Testis (tissue), 5 donors: Measurements from ENCODE around the gene SEC61A1. TPM values are rescaled to one million over a fixed set of nuclear protein-coding genes. Genes with fewer than 3 reads are reported as not detected.

Experiments used
- DNase-seq: peaks from one replicate; pipeline ENCODE4 v3.0.0-alpha.2; 2019
- H3K27ac ChIP-seq, 2 donors: fragments of 200-600 bp; sonication (generic); one replicate each; pipeline ENCODE4 v1.5.1; 2019
- H3K27me3 ChIP-seq: fragments of 200-600 bp; sonication (generic); one replicate; pipeline ENCODE4 v1.5.1; 2019
- H3K36me3 ChIP-seq: fragments of 200-600 bp; sonication (generic); one replicate; pipeline ENCODE4 v1.5.1; 2017; ENCODE audit warnings: low read depth; ENCODE audit errors: missing control alignments
- H3K4me1 ChIP-seq: fragments of 200-600 bp; sonication (generic); one replicate; pipeline ENCODE4 v1.5.1; 2019
- H3K4me3 ChIP-seq, 2 donors: fragments of 200-600 bp; sonication (generic); one replicate each; pipeline ENCODE4 v1.5.1; 2017 to 2019
- H3K9me3 ChIP-seq: fragments of 200-600 bp; sonication (generic); one replicate; pipeline ENCODE4 v1.5.1; 2017
- POLR2A ChIP-seq: fragments of 450-650 bp; IDR thresholded peaks from one replicate; pipeline ENCODE4 v1.6.1; 2017; ENCODE audit warnings: antibody characterized with exemption, mild to moderate bottlenecking, moderate library complexity
- WGBS, 2 donors: methylation state at CpG; one replicate each; pipeline ENCODE4 v1.1.5; 2018; 5-methylcytosine and 5-hydroxymethylcytosine counted together
- intact Hi-C: fragments of 100-400 bp; cut with DNase I; formaldehyde crosslinking; loops from one replicate; pipeline ENCODE4 v1.15.1; 2023; ENCODE audit warnings: low total_unique reads
- long read RNA-seq, 2 donors: transcript quantifications; one replicate each; lab custom pipeline, GENCODE V29; 2026
- polyA plus RNA-seq: library from polyadenylated mRNA; stranded (reverse); fragments of 350-450 nt; fragmentation: Illumina TruSeq; extraction: RNeasy Lipid Tissue Mini Kit (QIAGEN cat#74804); gene quantifications from one replicate; pipeline ENCODE4 v1.2.3, GENCODE V29; 2014; ENCODE audit warnings: low read depth, low replicate concordance; ENCODE audit not compliant: insufficient read depth
- total RNA-seq, 2 donors: library from RNA; depleted of rRNA; stranded (reverse); fragments of >200 nt; gene quantifications; one replicate each; pipeline ENCODE4 v1.2.3, GENCODE V29; 2016
- TF ChIP-seq, protein P1 (sequence below), 3 experiments: fragments of 450-650 bp in 2 of 3; fragments of 200-600 bp in 1 of 3; sonication (generic) in 1 of 3; IDR thresholded peaks; one replicate each; pipeline ENCODE4 v1.5.1; 2016 to 2019; ENCODE audit warnings: antibody characterized with exemption in 3 of 3, mild to moderate bottlenecking in 2 of 3, moderate library complexity in 1 of 3

The SEC61A1 gene
- total RNA-seq (100 to 1,000 TPM; 129 to 137 TPM), polyA plus RNA-seq (119 TPM)
- long read RNA-seq, donor 1, transcript SEC61A1-201 (12 exons, 3,635 nt): major isoform, 35 of 59 reads
- long read RNA-seq, donor 1, partial matches to known transcripts: 24 of 59 reads
- long read RNA-seq, donor 1, other reads (novel, unspliced or antisense): 0 of 59 reads
- long read RNA-seq, donor 2, transcript SEC61A1-201 (12 exons, 3,635 nt): major isoform, 27 of 83 reads
- long read RNA-seq, donor 2, partial matches to known transcripts: 56 of 83 reads
- long read RNA-seq, donor 2, other reads (novel, unspliced or antisense): 0 of 83 reads

DNA sequence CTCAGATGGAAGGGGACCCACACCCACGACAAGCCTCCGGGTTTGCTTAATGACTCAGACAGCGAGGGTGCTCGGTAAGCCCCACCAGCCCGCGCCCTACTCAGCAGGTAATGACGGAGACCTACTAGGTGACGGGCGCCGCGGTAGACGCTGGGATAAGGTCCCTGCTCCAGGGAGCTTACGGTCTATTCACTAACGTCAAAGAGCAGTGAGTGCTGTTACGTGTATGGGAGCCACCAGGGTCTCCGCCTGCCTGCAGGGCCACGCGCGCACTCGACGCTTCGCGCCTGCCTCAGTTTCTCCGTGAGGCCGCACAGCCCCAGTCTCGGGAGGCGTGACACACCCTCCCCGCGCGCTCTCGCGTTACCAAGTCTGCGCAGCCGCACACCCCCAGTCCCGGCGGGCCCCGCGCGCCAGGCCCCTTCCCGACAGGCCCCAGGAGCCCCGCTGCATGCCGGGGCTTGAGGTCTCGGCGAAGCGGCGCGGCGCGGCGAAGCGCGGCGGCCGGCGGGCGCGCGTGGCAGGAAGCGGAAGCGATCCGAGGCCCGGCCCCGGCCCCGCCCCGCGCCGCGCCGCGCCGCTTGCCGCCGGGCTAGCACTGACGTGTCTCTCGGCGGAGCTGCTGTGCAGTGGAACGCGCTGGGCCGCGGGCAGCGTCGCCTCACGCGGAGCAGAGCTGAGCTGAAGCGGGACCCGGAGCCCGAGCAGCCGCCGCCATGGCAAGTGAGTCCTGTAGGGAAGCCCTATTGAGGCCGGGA lies at the start of gene SEC61A1:
SEC61A1 (plus strand) TSS at position 601 of the 758 bp plus-strand sequence; CDS start at position 717, 116 bp downstream.
- peak within 1 kb of the TSS; percentile 86 for H3K27ac ChIP-seq
- H3K27me3 ChIP-seq: no peaks in the 10 kb centered on the region
- peaks cover 28% of the 10 kb centered on the region for H3K4me1 ChIP-seq
- no peaks in the 10 kb centered on the region for H3K9me3 ChIP-seq
- no peaks in the 10 kb centered on the region for H3K36me3 ChIP-seq
- intact Hi-C loops: no loop called here
- DNase-seq: peak; percentile 94
- TF ChIP-seq, protein P1, sequence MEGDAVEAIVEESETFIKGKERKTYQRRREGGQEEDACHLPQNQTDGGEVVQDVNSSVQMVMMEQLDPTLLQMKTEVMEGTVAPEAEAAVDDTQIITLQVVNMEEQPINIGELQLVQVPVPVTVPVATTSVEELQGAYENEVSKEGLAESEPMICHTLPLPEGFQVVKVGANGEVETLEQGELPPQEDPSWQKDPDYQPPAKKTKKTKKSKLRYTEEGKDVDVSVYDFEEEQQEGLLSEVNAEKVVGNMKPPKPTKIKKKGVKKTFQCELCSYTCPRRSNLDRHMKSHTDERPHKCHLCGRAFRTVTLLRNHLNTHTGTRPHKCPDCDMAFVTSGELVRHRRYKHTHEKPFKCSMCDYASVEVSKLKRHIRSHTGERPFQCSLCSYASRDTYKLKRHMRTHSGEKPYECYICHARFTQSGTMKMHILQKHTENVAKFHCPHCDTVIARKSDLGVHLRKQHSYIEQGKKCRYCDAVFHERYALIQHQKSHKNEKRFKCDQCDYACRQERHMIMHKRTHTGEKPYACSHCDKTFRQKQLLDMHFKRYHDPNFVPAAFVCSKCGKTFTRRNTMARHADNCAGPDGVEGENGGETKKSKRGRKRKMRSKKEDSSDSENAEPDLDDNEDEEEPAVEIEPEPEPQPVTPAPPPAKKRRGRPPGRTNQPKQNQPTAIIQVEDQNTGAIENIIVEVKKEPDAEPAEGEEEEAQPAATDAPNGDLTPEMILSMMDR (IDR thresholded peaks at IDR 0.05): peak in 1 of 3 experiments; percentile 13
- peak; percentile 69 for TF ChIP-seq POLR2A
- H3K4me3 ChIP-seq: peak within 1 kb of the TSS; percentile 93 to 95
- WGBS, 2 donors: 0% methylated on average over 10 to 90 of the region's 90 CpGs

DNA sequence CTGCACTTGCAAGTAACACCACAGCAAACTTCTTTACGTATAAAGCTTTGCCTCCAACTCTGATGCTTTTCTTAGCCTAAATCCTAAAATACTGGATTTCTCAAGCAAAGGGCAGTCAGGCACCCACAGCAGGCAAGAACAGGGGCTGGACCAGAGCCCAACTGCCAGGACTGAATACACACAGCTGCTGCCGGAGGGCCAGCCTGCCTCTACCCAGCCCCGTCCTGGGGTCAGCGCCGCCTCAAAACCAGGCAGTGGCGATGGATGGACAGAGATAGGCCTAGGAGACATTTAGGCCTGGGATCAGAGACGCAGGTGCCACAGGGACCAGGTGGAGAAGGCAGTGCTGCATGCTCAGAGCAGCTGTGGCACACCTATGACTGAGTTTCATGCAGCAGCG lies 47.6 kb upstream of the SEC61A1 start:
- DNase-seq: no peak
- 90 to 92% methylated on average over 7 to 8 of the region's 8 CpGs for WGBS, 2 donors
- no peak for TF ChIP-seq POLR2A
- TF ChIP-seq, protein P1 (IDR thresholded peaks at IDR 0.05): no peak
- no peaks in the 10 kb centered on the region for H3K36me3 ChIP-seq
- H3K9me3 ChIP-seq: no peaks in the 10 kb centered on the region
- intact Hi-C loops: no loop called here
- no peak overlapping the region for H3K27ac ChIP-seq
- no peak overlapping the region for H3K4me3 ChIP-seq
- H3K4me1 ChIP-seq: peaks cover 3% of the 10 kb centered on the region
- H3K27me3 ChIP-seq: no peaks in the 10 kb centered on the region

DNA sequence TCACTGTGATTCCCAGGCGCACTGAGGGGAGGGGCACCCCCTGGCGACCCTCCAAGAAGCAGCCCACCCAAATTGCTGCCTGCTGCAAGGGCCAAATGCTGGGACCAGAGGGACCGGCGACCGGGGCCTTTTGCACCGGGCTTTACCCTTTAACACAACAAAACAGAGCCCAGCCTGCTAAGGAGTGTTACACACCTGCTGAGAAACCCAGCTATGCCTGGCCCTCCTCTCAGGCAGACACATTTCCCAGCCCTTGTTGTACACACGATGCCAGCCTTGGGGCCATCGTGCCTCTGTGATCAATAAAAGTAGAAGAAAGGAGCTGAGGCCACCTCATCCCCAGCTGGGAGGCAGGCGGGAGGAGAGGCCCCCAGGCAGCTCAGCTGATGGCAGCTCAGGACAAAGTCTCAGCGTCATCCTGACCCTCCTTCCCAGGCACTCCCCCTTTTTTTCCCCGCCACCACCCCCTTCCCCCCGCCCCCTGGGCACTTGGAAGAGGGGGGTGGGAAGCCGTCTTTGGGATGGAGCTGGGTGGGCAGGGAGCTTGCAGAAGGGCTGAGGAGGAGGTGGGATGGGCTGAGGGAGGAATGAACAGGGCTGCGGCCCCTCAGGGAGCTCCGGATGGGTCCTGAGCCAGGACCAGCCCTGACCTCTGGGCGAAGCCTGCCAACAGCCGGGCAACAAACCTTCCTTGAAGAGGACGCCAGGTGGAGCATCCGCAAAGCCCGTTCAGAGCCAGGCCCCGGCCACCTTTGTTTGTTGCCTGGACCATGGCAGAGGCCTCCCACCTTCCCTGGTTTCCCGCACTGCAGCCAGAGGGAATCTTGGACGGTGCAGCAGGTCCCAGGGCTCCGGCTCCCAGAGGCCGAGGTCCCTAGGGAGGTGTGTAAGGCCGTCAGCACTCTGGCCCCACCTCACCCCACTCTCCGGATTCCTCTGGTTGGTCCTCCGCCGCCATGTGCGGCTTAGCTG lies 45.9 kb upstream of the SEC61A1 start:
- Histone ChIP-seq H3K27me3 (no peaks in the 10 kb centered on the region), H3K36me3 (no peaks in the 10 kb centered on the region), H3K4me3 (no peak overlapping the region), H3K9me3 (no peaks in the 10 kb centered on the region), H3K4me1 (peaks cover 3% of the 10 kb centered on the region), H3K27ac (no peak overlapping the region)
- DNase-seq: no peak
- intact Hi-C loops: no loop called here
- WGBS, 2 donors: 29% methylated on average over 22 to 30 of the region's 30 CpGs
- TF ChIP-seq, protein P1 (IDR thresholded peaks at IDR 0.05): no peak
- TF ChIP-seq POLR2A: no peak

DNA sequence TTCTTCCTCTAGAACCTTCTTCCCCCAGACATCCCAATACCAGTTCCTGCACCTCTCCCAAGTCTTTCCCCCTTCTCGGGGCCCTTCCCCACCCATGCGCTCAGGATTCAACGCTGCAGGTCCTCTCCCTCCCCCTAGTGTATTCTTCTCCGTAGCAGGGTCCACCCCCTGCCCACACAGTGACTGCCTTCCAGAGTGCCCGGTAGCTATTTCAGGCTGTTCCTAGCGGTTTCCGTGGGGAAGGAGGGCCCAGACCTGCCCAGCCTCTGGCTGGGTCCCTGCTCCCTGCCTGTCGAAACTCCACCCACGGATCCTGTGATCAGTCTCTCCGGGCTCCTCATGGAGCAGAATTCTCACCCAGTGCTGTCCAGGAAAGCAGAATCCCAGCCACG lies 45.2 kb upstream of the SEC61A1 start:
- no peak overlapping the region for H3K4me3 ChIP-seq
- no peaks in the 10 kb centered on the region for H3K36me3 ChIP-seq
- WGBS, 2 donors: 16 to 23% methylated on average over 11 of the region's 11 CpGs
- H3K4me1 ChIP-seq: peaks cover 3% of the 10 kb centered on the region
- no peaks in the 10 kb centered on the region for H3K27me3 ChIP-seq
- H3K9me3 ChIP-seq: no peaks in the 10 kb centered on the region
- no peak for TF ChIP-seq POLR2A
- TF ChIP-seq, protein P1 (IDR thresholded peaks at IDR 0.05): no peak
- DNase-seq: no peak
- intact Hi-C loops: no loop called here
- H3K27ac ChIP-seq: no peak overlapping the region
